ENCODE results near the gene KCNQ5.

KCNQ5 gene

GRCh38 chr6:73028124-73028766, 406.4 kb downstream of the KCNQ5 start:
- no peak for DNase-seq

GRCh38 chr6:73028893-73029450, 407.1 kb downstream of the KCNQ5 start:
- no peak for DNase-seq

GRCh38 chr6:73030257-73030656, 408.4 kb downstream of the KCNQ5 start:
- no peak for DNase-seq

GRCh38 chr6:73030791-73031782, 409.2 kb downstream of the KCNQ5 start:
- DNase-seq: no peak

- no peak for DNase-seq
These were observed 410.7 kb downstream of the KCNQ5 start for GRCh38 chr6:73032586-73032985.

GRCh38 chr6:73036689-73037088, 414.8 kb downstream of the KCNQ5 start:
- DNase-seq: no peak

GRCh38 chr6:73041051-73041450, 419.2 kb downstream of the KCNQ5 start:
- no peak for DNase-seq

- no peak for DNase-seq
These were observed 421.0 kb downstream of the KCNQ5 start for GRCh38 chr6:73042892-73043291.

- no peak for DNase-seq
These were observed 421.6 kb downstream of the KCNQ5 start for GRCh38 chr6:73043446-73043845.

GRCh38 chr6:73045609-73046008, 423.7 kb downstream of the KCNQ5 start:
- no peak for DNase-seq

- DNase-seq: no peak
These were observed 425.9 kb downstream of the KCNQ5 start for GRCh38 chr6:73047801-73048200.

- no peak for DNase-seq
These were observed 428.2 kb downstream of the KCNQ5 start for GRCh38 chr6:73049971-73050594.

- DNase-seq: no peak
These were observed 428.8 kb downstream of the KCNQ5 start for GRCh38 chr6:73050706-73051105.

GRCh38 chr6:73051147-73051546, 429.3 kb downstream of the KCNQ5 start:
- DNase-seq: no peak

GRCh38 chr6:73054958-73055357, 433.1 kb downstream of the KCNQ5 start:
- DNase-seq: no peak

- no peak for DNase-seq
These were observed 436.9 kb downstream of the KCNQ5 start for GRCh38 chr6:73058736-73059135.

GRCh38 chr6:73062130-73062529, 440.3 kb downstream of the KCNQ5 start:
- DNase-seq: no peak

GRCh38 chr6:73062837-73063236, 441.0 kb downstream of the KCNQ5 start:
- no peak for DNase-seq

GRCh38 chr6:73064266-73064665, 442.4 kb downstream of the KCNQ5 start:
- DNase-seq: no peak

GRCh38 chr6:73073238-73073637, 451.4 kb downstream of the KCNQ5 start:
- no peak for DNase-seq

- DNase-seq: no peak
These were observed 452.3 kb downstream of the KCNQ5 start for GRCh38 chr6:73074175-73074574.

- DNase-seq: no peak
These were observed 454.5 kb downstream of the KCNQ5 start for GRCh38 chr6:73076211-73076954.
